Body of pancreas (tissue), 4 donors: ENCODE results near the gene ZBTB20. TPM values are rescaled to one million over a fixed set of nuclear protein-coding genes. Genes with fewer than 3 reads are reported as not detected.

Source experiments
- ATAC-seq: fragments of 150-250 bp; one replicate; pipeline ENCODE4 v1.9.1; 2016
- DNase-seq, 4 donors: peaks; one replicate each; pipeline ENCODE4 v3.0.0-alpha.2; 2019
- H3K27ac ChIP-seq, 4 donors: fragments of 200-600 bp; sonication (generic); 1 replicate in 3 of 4; 2 replicates in 1 of 4; pipeline versions ENCODE4 v1.5.1 to v1.6.1; 2016 to 2019; ENCODE audit warnings: mild to moderate bottlenecking in 1 of 4, mixed read lengths in 1 of 4, moderate library complexity in 1 of 4
- H3K27me3 ChIP-seq, 2 donors: fragments of 200-600 bp; sonication (generic); one replicate each; pipeline ENCODE4 v1.6.0; 2016; ENCODE audit warnings: mild to moderate bottlenecking in 1 of 2
- H3K36me3 ChIP-seq, 2 donors: fragments of 200-600 bp; sonication (generic); replicated peaks in 1 of 2; 2 replicates each; pipeline ENCODE4 v1.5.1; 2016; ENCODE audit warnings: low read depth in 2 of 2; ENCODE audit not compliant: insufficient read depth in 1 of 2
- H3K4me1 ChIP-seq: fragments of 200-600 bp; sonication (generic); one replicate; pipeline ENCODE4 v1.6.0; 2016
- H3K4me3 ChIP-seq, 2 donors: fragments of 200-600 bp; sonication (generic); 1 replicate in 1 of 2; 2 replicates in 1 of 2; pipeline ENCODE4 v1.5.1; 2016 to 2019
- H3K9me3 ChIP-seq, 3 donors: fragments of 200-600 bp; sonication (generic); 1 replicate in 2 of 3; 2 replicates in 1 of 3; pipeline ENCODE4 v1.5.1; 2016
- POLR2A ChIP-seq, 3 donors: fragments of 450-650 bp; IDR thresholded peaks; one replicate each; pipeline ENCODE4 v1.6.1; 2016; ENCODE audit warnings: antibody characterized with exemption in 3 of 3, mild to moderate bottlenecking in 2 of 3
- WGBS, 2 donors: methylation state at CpG; one replicate each; pipeline ENCODE4 v1.1.5; 2017; 5-methylcytosine and 5-hydroxymethylcytosine counted together
- intact Hi-C: fragments of 100-400 bp; cut with DNase I; formaldehyde crosslinking; loops from one replicate; pipeline ENCODE4 v1.15.1; 2023
- total RNA-seq, 2 donors: library from RNA; depleted of rRNA; stranded (reverse); fragments of >200 nt; gene quantifications; one replicate each; pipeline ENCODE4 v1.1.0, GENCODE V29; 2016
- TF ChIP-seq, protein P1 (sequence below), 7 experiments: fragments of 450-650 bp in 4 of 7; fragments of 200-600 bp in 3 of 7; sonication (generic) in 3 of 7; IDR thresholded peaks; one replicate each; pipeline ENCODE4 v1.5.1; 2016 to 2019; ENCODE audit warnings: antibody characterized with exemption in 7 of 7

ZBTB20 gene
- total RNA-seq, 2 donors from 2014 or later: 48.3 to 77.1 TPM

DNA sequence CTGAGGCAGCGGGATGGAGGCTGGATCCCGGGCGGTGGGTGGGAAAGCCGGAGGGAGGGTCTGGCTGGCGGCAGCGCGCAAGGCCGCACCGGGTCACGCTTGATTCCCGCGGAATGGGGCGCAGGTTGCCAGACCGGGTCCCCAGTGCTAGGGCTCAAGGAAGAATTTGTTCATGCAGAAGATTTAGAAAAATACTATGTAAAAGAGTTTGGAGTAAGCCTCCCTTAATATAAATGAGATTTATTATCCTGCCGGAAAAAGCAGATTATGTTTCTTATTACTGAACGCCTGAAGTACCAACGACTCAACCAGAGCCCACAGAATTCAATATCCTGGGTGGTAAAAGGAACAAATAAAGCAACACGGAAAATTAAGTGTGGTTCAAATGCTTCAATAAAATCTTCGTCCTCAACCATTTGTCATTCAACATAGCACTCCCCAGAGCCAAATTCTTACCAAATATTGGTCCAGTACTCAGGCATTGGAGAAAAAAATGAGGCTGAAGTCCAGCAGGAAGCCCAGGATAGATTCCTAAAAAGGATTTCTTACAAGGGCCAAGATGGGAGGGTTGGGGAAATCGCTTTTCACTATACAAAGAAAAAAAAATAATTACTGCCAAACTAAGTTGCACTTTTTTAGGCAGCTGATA is 1.2 kb upstream of the ZBTB20 start:
- Histone ChIP-seq H3K4me3 (peak overlapping the region; percentile 15 to 32), H3K27me3 (no peaks in the 10 kb centered on the region), H3K4me1 (peaks cover 14% of the 10 kb centered on the region), H3K36me3 (no peaks in the 10 kb centered on the region), H3K27ac (peak overlapping the region; percentile 82 to 100 (median 98)), H3K9me3 (no peaks in the 10 kb centered on the region)
- no peak for DNase-seq
- no peak for ATAC-seq
- TF ChIP-seq, protein P1, sequence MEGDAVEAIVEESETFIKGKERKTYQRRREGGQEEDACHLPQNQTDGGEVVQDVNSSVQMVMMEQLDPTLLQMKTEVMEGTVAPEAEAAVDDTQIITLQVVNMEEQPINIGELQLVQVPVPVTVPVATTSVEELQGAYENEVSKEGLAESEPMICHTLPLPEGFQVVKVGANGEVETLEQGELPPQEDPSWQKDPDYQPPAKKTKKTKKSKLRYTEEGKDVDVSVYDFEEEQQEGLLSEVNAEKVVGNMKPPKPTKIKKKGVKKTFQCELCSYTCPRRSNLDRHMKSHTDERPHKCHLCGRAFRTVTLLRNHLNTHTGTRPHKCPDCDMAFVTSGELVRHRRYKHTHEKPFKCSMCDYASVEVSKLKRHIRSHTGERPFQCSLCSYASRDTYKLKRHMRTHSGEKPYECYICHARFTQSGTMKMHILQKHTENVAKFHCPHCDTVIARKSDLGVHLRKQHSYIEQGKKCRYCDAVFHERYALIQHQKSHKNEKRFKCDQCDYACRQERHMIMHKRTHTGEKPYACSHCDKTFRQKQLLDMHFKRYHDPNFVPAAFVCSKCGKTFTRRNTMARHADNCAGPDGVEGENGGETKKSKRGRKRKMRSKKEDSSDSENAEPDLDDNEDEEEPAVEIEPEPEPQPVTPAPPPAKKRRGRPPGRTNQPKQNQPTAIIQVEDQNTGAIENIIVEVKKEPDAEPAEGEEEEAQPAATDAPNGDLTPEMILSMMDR (IDR thresholded peaks at IDR 0.05): peak in 1 of 7 experiments; percentile 26
- no peak for TF ChIP-seq POLR2A (IDR thresholded peaks at IDR 0.05)
- 0% methylated on average over 20 of the region's 20 CpGs for WGBS, 2 donors
- intact Hi-C loops: no loop called here

DNA sequence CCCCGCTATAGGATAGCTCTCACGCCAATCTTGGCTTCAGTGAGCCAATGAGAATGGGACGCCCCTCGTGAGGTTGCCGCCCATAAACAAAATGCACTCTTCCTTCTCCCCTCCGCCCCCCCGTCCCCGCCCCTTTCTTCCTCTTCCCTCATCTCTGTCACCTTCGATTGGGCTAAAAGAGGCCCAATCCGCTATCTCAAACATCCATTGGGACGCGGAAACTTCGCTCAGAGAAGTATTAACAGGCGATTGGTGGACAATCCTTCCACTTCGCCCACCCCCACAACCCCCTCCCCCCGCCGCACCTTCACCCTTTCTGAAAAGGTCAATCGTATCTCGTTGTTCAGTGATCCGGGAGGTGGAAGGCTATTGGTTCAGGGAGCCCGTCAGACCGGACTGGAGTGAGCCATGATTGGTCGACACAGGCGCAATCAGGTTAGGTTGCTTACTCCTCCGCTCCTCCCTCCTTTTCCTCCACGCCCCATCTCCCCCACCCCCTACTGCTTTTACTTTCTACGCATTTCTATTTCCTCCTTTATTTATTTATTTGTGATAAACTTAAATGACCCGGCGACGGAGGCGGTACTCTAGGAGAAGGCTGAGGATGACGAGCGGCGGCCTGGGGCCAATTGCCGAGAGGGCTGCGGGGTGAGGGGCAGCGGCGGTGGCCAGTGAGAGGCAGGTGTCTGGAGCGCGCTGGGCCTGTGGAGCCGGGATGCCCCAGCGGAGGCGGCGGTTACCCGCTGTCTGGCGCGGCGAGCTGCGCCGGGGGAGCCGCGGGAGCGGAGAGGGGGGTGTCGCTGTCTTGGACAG is 447 bp upstream of the ZBTB20 start:
- ATAC-seq: peak; percentile 83
- DNase-seq: peak; percentile 98 to 100 (median 99)
- Histone ChIP-seq H3K27ac (peak overlapping the region; percentile 92 to 100 (median 99)), H3K4me1 (peaks cover 14% of the 10 kb centered on the region), H3K9me3 (no peaks in the 10 kb centered on the region), H3K36me3 (no peaks in the 10 kb centered on the region), H3K27me3 (no peaks in the 10 kb centered on the region), H3K4me3 (peak overlapping the region; percentile 15 to 32)
- WGBS, 2 donors: 0 to 1% methylated on average over 46 to 54 of the region's 54 CpGs
- intact Hi-C loops: no loop called here
- TF ChIP-seq, protein P1 (IDR thresholded peaks at IDR 0.05): peak in 2 of 7 experiments; percentile 19 to 25
- TF ChIP-seq POLR2A (IDR thresholded peaks at IDR 0.05): peak; percentile 84 to 97 (median 97)

DNA sequence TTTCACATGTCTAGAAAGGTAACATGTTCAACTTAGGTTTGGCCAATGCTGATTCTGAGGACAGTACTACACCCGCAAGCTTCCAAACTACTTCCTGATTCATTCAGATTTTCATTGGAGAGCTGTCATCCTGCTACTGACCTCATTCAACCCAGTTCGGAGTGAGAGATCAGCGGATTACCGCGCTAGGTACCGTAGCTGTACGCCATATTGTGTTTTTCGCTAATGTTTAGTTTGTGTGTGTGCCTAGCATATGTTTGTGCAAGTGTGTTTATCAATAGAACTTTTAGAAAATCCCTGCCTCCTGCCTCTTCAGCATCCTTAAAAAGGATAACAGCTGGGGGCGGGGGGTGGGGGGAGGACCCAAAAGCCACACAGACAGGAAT is 1.1 kb downstream of the ZBTB20 start:
- H3K4me1 ChIP-seq: peaks cover 22% of the 10 kb centered on the region
- ATAC-seq (peak; percentile 23), DNase-seq (peak; percentile 64 to 86 (median 73))
- H3K27me3 ChIP-seq: no peaks in the 10 kb centered on the region
- intact Hi-C loops: no loop called here
- H3K36me3 ChIP-seq: no peaks in the 10 kb centered on the region
- H3K9me3 ChIP-seq: no peaks in the 10 kb centered on the region
- peak overlapping the region; percentile 63 to 91 for H3K4me3 ChIP-seq
- 0% methylated on average over 9 of the region's 9 CpGs for WGBS, 2 donors
- TF ChIP-seq, protein P1 (IDR thresholded peaks at IDR 0.05): no peak
- peak in 1 of 3 donors; percentile 67 for TF ChIP-seq POLR2A (IDR thresholded peaks at IDR 0.05)
- H3K27ac ChIP-seq: peak overlapping the region; percentile 92 to 100 (median 99)

DNA sequence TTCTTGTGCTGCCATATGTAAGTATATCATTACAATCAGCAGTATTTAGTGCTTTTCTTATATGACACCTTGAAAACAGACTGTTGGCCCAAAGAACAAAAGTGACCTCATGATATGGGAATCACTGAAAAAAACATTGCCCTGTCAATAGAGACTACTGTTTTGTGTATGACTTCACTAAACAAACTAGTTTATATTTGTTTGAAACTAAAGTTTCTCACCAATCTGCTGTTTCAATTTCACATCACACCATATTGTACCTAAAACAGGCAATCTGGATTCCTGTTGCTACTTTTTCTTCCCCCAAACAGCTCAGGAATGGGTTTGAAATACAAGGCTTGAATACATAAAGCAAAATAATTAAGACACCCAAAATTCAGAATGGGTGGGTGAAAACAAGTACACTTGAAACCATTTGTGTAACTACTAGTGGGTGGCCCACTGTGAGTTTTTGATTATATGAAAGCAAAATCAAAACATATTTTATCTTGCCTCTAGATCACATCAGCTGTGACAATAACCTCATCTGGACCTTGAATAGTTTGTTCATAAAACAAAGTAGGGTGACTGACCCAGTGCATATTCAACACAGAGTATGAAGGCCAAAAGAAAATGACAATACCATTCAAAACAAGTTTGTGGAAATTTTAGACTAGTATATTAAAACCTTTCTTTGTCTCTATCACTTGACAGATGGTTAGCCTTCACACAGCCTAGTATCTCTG is 5.9 kb downstream of the ZBTB20 start:
- ATAC-seq (peak; percentile 78), DNase-seq (no peak)
- no peaks in the 10 kb centered on the region for H3K36me3 ChIP-seq
- intact Hi-C loops: no loop called here
- H3K27ac ChIP-seq: peak overlapping the region; percentile 13 to 64 (median 48)
- TF ChIP-seq, protein P1 (IDR thresholded peaks at IDR 0.05): no peak
- no peak for TF ChIP-seq POLR2A (IDR thresholded peaks at IDR 0.05)
- H3K4me1 ChIP-seq: peaks cover 19% of the 10 kb centered on the region
- no peak overlapping the region for H3K4me3 ChIP-seq
- H3K9me3 ChIP-seq: no peaks in the 10 kb centered on the region
- H3K27me3 ChIP-seq: no peaks in the 10 kb centered on the region
